NCI-H748 (cell line): ENCODE data around the gene EMILIN1.
A peak's percentile ranks its signal among the peaks of the same experiment; 100 is the strongest.
"Not testable (repeated sequence)": the region's sequence is repeated elsewhere in the genome, so short reads cannot be mapped to it uniquely, and the experiment has no call there.

Experiments used
- DNase-seq: peaks from one replicate; lab custom pipeline; 2025; ENCODE audit not compliant: unreplicated experiment; lab: John Stamatoyannopoulos, UW

The EMILIN1 gene

GRCh38 chr2:27092696-27093429 is 14.4 kb downstream of the EMILIN1 start:
- no peak for DNase-seq

- DNase-seq, result no peak
Measured at GRCh38 chr2:27093430-27094352, 15.3 kb downstream of the EMILIN1 start.

GRCh38 chr2:27094353-27094984 is 16.1 kb downstream of the EMILIN1 start:
- no peak for DNase-seq

GRCh38 chr2:27095427-27095744 is 17.0 kb downstream of the EMILIN1 start:
- DNase-seq, result no peak

- DNase-seq, result peak; percentile 52
Measured at GRCh38 chr2:27095745-27096651, 17.6 kb downstream of the EMILIN1 start.

- no peak for DNase-seq
Measured at GRCh38 chr2:27096748-27097297, 18.4 kb downstream of the EMILIN1 start.

GRCh38 chr2:27097341-27097740 is 18.9 kb downstream of the EMILIN1 start:
- no peak for DNase-seq

GRCh38 chr2:27099334-27099955 is 21.0 kb downstream of the EMILIN1 start:
- DNase-seq, result no peak

GRCh38 chr2:27100036-27100435 is 21.6 kb downstream of the EMILIN1 start:
- no peak for DNase-seq

GRCh38 chr2:27102329-27102728 is 23.9 kb downstream of the EMILIN1 start:
- no peak for DNase-seq

GRCh38 chr2:27105981-27106380 is 27.6 kb downstream of the EMILIN1 start:
- no peak for DNase-seq

- no peak for DNase-seq
Measured at GRCh38 chr2:27108221-27108620, 29.8 kb downstream of the EMILIN1 start.

GRCh38 chr2:27109083-27109482 is 30.7 kb downstream of the EMILIN1 start:
- no peak for DNase-seq

GRCh38 chr2:27110603-27111352 is 32.4 kb downstream of the EMILIN1 start:
- DNase-seq, result not testable (repeated sequence)

- not testable (repeated sequence) for DNase-seq
Measured at GRCh38 chr2:27111392-27112078, 33.1 kb downstream of the EMILIN1 start.

- no peak for DNase-seq
Measured at GRCh38 chr2:27115519-27115918, 37.1 kb downstream of the EMILIN1 start.

GRCh38 chr2:27117995-27118524 is 39.6 kb downstream of the EMILIN1 start:
- peak; percentile 41 for DNase-seq

- DNase-seq, result peak; percentile 52
Measured at GRCh38 chr2:27118525-27119329, 40.3 kb downstream of the EMILIN1 start, which contains the start of gene CGREF1. TSS of gene CGREF1 (minus strand) at chr2:27119128. CDS start at chr2:27104366, 14,762 bp downstream.
